WERI-Rb-1 (cell line): ENCODE data around the gene PSME3.

Source experiments
- DNase-seq: peaks from one replicate; pipeline ENCODE4 v3.0.0-alpha.2; 2020
- H3K27ac ChIP-seq: fragments of 250-450 bp; sonication (Bioruptor Pico); 2 replicates; pipeline ENCODE4 v1.5.1; 2020; ENCODE audit warnings: mild to moderate bottlenecking, moderate library complexity
- H3K27me3 ChIP-seq: fragments of 250-450 bp; sonication (Bioruptor Pico); 2 replicates; pipeline ENCODE4 v1.5.1; 2021; ENCODE audit warnings: mild to moderate bottlenecking, low read depth, moderate library complexity; ENCODE audit not compliant: insufficient read depth, severe bottlenecking
- H3K36me3 ChIP-seq: fragments of 250-450 bp; sonication (Bioruptor Pico); 2 replicates; pipeline ENCODE4 v1.5.1; 2020; ENCODE audit warnings: mild to moderate bottlenecking, moderate library complexity
- H3K4me3 ChIP-seq: 2 replicates; pipeline ENCODE4 v1.5.1; 2011; ENCODE audit warnings: low read depth, mild to moderate bottlenecking, control low read depth, low read length
- H3K9me3 ChIP-seq: fragments of 250-450 bp; sonication (Bioruptor Pico); 2 replicates; pipeline ENCODE4 v1.5.1; 2021; ENCODE audit warnings: mild to moderate bottlenecking, moderate library complexity; ENCODE audit not compliant: severe bottlenecking
- CTCF ChIP-seq: IDR thresholded peaks from 2 replicates; pipeline ENCODE4 v1.5.1; 2011; ENCODE audit warnings: low read depth, mild to moderate bottlenecking, control low read depth, inconsistent platforms, low read length

Gene PSME3

GRCh38 chr17:42835732-42836131, 2.5 kb downstream of the PSME3 start:
- Histone ChIP-seq H3K9me3 (no peaks in the 10 kb centered on the region), H3K36me3 (peaks cover 70% of the 10 kb centered on the region)
- no peak for TF ChIP-seq CTCF

GRCh38 chr17:42841975-42842685, 8.9 kb downstream of the PSME3 start:
- Histone ChIP-seq H3K27me3 (no peaks in the 10 kb centered on the region), H3K36me3 (peaks cover 83% of the 10 kb centered on the region), H3K9me3 (no peaks in the 10 kb centered on the region), H3K4me3 (no peak overlapping the region), H3K27ac (no peak overlapping the region)
- no peak for TF ChIP-seq CTCF
- no peak for DNase-seq

More at GRCh38 chr17:42835732-42836131, 2.5 kb downstream of the PSME3 start:
- Histone ChIP-seq H3K27ac (no peak overlapping the region), H3K27me3 (no peaks in the 10 kb centered on the region), H3K4me3 (no peak overlapping the region)
- no peak for DNase-seq

- Histone ChIP-seq H3K27me3 (no peaks in the 10 kb centered on the region), H3K9me3 (no peaks in the 10 kb centered on the region), H3K4me3 (no peak overlapping the region), H3K27ac (no peak overlapping the region), H3K36me3 (peaks cover 70% of the 10 kb centered on the region)
- TF ChIP-seq CTCF = peak; percentile 99
- DNase-seq = peak; percentile 63
These were observed 10.2 kb downstream of the PSME3 start for GRCh38 chr17:42843358-42843934.

- peaks cover 62% of the 10 kb centered on the region for H3K36me3 ChIP-seq
- TF ChIP-seq CTCF = no peak
- H3K4me3 ChIP-seq = no peak within 1 kb of the TSS
- H3K27ac ChIP-seq = no peak within 1 kb of the TSS
- H3K27me3 ChIP-seq = no peaks in the 10 kb centered on the region
- no peaks in the 10 kb centered on the region for H3K9me3 ChIP-seq
- no peak for DNase-seq
These were observed 11.1 kb downstream of the PSME3 start, which contains the start of gene AOC2 for GRCh38 chr17:42844271-42844670. AOC2 (plus strand) TSS chr17:42844580; CDS start chr17:42844627, 47 bp downstream.

GRCh38 chr17:42844761-42845555, 11.8 kb downstream of the PSME3 start:
- H3K36me3 ChIP-seq = peaks cover 55% of the 10 kb centered on the region

More at GRCh38 chr17:42844761-42845555, 11.8 kb downstream of the PSME3 start:
- no peaks in the 10 kb centered on the region for H3K27me3 ChIP-seq
- no peak overlapping the region for H3K27ac ChIP-seq
- TF ChIP-seq CTCF = no peak
- no peaks in the 10 kb centered on the region for H3K9me3 ChIP-seq
- no peak for DNase-seq
- no peak overlapping the region for H3K4me3 ChIP-seq
